ENCODE data around the gene KIF16B. TPM values are rescaled to one million over a fixed set of nuclear protein-coding genes. Genes with fewer than 3 reads are reported as not detected.

KIF16B gene
- total and polyA plus RNA-seq, 2 experiments from 2014 or later: 6.5 to 11.1 TPM

DNA sequence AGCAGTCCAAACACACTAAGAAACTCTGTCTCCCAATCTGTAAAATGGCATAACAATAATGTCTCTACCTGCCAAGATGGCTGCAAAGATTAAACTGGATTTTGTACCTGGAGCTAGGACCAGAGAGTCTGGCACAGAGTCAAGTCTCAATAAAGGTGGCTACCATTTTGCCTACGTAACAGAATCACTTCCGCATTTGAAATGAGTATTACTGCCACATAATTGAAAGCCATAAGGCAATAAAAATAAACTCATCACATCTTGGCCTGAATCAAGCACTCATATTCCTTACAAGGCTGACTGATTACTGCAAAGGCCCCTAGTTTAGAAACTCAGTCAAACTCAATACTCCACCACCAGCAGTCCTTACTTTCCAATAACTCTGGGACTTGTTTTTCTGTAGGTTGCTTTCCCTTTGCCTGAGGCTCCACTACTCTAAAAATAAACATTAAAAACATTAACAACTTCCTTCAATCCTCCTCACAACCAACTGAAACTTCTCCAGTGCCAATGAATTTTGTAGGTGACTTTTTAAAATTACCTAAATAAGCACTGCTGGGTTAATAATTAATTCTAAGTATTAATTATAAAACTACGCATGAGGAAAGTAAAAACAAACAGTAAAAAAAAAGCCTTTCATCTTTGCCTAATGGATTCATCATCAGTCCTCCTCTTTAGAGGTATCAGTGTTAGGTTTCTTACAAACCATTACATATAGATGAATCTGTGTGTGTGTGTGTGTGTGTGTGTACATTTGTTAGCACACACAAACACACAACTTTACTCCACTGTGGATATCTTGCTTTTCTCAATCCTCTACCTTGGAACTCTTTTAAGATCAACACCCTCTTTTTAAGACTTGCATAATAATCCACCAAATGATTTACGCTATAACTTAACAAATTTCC is 3.7 kb downstream of the KIF16B start:
- Histone ChIP-seq H3K4me2 (no peak overlapping the region), H3K27ac (ENCODE audit: low read depth) (no peak overlapping the region), H3K4me1 (ENCODE audit: insufficient read depth) (peaks cover 20% of the 10 kb centered on the region), H3K9me2 (ENCODE audit: insufficient read depth) (no peaks in the 10 kb centered on the region), H3K4me3 (no peak overlapping the region), H3K27me3 (ENCODE audit: insufficient read depth) (no peaks in the 10 kb centered on the region), H3K79me2 (replicated peaks; ENCODE audit: insufficient read depth) (peaks cover 37% of the 10 kb centered on the region), H3F3A (replicated peaks; ENCODE audit: low read depth) (no peaks in the 10 kb centered on the region), H2AFZ (no peak overlapping the region), H3K36me3 (ENCODE audit: insufficient read depth) (no peaks in the 10 kb centered on the region), H4K20me1 (replicated peaks; ENCODE audit: insufficient read depth) (no peaks in the 10 kb centered on the region)
- no peak for DNase-seq (ENCODE audit: low spot score)
- no peak overlapping the region for H3K27ac Mint-ChIP-seq
- peaks cover 2% of the 10 kb centered on the region for H3K27me3 Mint-ChIP-seq (ENCODE audit: insufficient read depth, low read depth, poor library complexity)
- peaks cover 31% of the 10 kb centered on the region for H3K4me1 Mint-ChIP-seq
- no peak overlapping the region for H3K4me3 Mint-ChIP-seq
- no peaks in the 10 kb centered on the region for H3K36me3 Mint-ChIP-seq (ENCODE audit: low read depth)
- H3K9me3 Mint-ChIP-seq: peaks cover 3% of the 10 kb centered on the region; the same call in 1 of the 3 replicates
- TF ChIP-seq, protein P1, sequence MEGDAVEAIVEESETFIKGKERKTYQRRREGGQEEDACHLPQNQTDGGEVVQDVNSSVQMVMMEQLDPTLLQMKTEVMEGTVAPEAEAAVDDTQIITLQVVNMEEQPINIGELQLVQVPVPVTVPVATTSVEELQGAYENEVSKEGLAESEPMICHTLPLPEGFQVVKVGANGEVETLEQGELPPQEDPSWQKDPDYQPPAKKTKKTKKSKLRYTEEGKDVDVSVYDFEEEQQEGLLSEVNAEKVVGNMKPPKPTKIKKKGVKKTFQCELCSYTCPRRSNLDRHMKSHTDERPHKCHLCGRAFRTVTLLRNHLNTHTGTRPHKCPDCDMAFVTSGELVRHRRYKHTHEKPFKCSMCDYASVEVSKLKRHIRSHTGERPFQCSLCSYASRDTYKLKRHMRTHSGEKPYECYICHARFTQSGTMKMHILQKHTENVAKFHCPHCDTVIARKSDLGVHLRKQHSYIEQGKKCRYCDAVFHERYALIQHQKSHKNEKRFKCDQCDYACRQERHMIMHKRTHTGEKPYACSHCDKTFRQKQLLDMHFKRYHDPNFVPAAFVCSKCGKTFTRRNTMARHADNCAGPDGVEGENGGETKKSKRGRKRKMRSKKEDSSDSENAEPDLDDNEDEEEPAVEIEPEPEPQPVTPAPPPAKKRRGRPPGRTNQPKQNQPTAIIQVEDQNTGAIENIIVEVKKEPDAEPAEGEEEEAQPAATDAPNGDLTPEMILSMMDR (conservative IDR thresholded peaks at IDR 0.05; ENCODE audit: low read depth in 2 of 2): no peak
- TF ChIP-seq ZNF331 (CRISPR knock-in tag; IDR thresholded peaks at IDR 0.05; ENCODE audit: low read depth) (no peak), STAT1 (IDR thresholded peaks at IDR 0.05; ENCODE audit: unreplicated experiment) (no peak), JUNB (IDR thresholded peaks at IDR 0.05; ENCODE audit: unreplicated experiment) (no peak), ZNF462 (CRISPR knock-in tag; IDR thresholded peaks at IDR 0.05) (no peak), EZH2phosphoT487 (IDR thresholded peaks at IDR 0.05; ENCODE audit: unreplicated experiment) (no peak), CREB1 (CRISPR knock-in tag; IDR thresholded peaks at IDR 0.05; ENCODE audit: low read depth) (no peak), ZNF114 (CRISPR knock-in tag; IDR thresholded peaks at IDR 0.05) (no peak), NANOG (IDR thresholded peaks at IDR 0.05; ENCODE audit: borderline replicate concordance) (no peak), EZH2 (IDR thresholded peaks at IDR 0.05; ENCODE audit: low read depth, unreplicated experiment) (no peak), POLR2AphosphoS5 (IDR thresholded peaks at IDR 0.05; ENCODE audit: low read depth) (no peak), ETS1 (IDR thresholded peaks at IDR 0.05) (no peak), REST (IDR thresholded peaks at IDR 0.05; ENCODE audit: unreplicated experiment) (no peak)
- no peak for ATAC-seq

Data from GM23338 (cell line).